Measurements from ENCODE around the gene RRP12.
A peak's percentile ranks its signal among the peaks of the same experiment; 100 is the strongest.
"Not testable (repeated sequence)": the region's sequence is repeated elsewhere in the genome, so short reads cannot be mapped to it uniquely, and the experiment has no call there.

The RRP12 gene

GRCh38 chr10:97362310-97363033 lies 38.7 kb downstream of the RRP12 start:
- no peak for DNase-seq

DNA sequence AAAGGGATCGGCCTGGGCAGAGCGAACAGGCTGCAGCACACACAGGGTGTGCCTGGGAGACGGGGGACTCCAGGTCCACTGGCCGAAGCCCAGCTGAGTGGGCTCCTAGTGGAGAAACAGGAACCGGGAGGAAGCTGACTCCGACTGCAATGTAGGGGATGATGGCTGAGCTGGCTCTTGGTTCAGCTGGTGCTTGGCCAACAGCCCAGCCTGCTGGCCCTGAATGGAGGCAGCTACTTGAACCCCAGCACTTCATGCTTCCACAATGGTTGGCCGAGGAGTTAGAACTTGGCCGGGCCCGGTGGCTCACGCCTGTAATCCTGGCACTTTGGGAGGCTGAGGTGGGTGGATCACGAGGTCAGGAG lies 39.6 kb downstream of the RRP12 start:
- DNase-seq = no peak

DNA sequence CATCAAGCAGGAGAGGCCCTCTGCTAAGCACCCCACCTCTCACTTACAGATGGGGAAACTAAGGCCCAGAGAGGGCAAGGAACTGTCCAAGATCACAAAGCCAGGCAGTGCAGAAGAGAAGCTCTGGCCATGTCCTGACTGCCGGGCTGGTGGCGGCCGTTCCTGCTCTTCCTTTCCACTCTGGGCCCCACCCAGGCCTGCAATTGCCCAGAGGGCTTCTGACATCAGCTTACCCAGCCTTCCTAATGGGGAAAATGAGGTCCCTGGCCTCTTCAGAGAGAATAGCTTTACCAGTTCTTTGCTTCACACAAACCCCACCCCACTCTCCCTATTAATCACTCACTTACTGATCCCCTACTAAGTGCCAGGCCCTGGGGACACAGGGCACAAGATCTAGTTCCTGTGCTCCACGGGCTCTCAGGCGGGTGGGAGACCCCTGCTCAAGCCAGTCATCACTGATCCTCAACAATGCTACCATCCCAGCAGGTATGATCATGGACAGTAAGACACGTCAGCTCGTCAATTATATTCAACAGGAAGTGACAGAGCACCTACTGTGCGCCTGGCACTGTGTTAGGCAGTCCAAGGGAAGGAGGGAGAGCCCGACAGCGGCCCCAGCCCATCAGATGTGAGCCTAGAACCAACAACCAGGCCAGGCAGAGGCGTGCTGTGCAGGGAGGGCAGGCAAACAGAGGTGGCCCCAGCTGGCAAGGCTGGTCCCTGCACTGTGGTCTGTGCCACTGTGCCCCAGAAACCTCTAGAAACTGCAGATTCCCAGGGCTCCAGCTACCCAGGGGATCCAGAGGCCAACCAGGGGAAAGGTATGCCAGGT lies 40.2 kb downstream of the RRP12 start:
- no peak for DNase-seq

- no peak for DNase-seq
Observed at GRCh38 chr10:97358781-97359180, 42.4 kb downstream of the RRP12 start.

DNA sequence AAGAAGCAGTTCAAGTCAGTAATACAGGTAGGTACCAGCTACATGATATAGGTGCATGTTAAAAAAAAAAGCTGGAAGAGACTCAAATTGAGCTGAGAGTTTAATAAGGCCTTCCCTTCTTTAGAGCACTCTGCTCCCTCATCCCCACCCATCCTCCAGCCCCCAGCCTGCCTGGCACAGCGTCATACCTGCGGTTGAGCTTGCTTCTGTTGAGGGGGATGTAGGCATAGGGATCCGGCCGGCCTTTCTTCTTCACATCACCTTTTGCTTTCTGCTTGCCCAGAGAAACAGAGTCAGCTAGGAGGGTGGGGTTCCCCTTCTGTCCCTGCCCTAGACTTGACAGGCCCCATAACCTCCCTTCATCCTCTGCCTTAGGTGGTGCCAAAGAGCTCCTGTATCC lies 42.8 kb downstream of the RRP12 start:
- DNase-seq = no peak

GRCh38 chr10:97356918-97357317 lies 44.2 kb downstream of the RRP12 start:
- no peak for DNase-seq

GRCh38 chr10:97356318-97356914 lies 44.7 kb downstream of the RRP12 start:
- DNase-seq = no peak

DNA sequence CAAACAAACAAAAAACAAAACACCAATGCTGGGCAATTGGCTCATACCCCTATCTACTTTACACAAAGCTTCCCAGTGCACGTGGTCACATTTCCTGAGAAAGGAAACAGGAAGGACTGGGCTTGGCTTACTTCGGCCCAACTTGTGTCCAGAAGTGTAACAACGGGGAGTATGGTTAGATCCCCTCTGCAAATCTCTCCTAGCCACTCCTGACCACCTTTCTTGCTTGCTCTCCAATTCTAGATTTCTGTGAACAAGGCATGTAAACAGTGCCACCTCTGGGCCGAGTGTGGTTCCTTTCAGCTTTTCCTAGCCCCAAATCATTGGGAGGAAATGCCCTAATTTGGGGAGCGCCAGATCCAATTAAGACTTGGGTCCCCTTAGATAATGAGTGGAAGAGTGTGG lies 45.6 kb downstream of the RRP12 start:
- no peak for DNase-seq

GRCh38 chr10:97353945-97354344 lies 47.2 kb downstream of the RRP12 start:
- no peak for DNase-seq

DNA sequence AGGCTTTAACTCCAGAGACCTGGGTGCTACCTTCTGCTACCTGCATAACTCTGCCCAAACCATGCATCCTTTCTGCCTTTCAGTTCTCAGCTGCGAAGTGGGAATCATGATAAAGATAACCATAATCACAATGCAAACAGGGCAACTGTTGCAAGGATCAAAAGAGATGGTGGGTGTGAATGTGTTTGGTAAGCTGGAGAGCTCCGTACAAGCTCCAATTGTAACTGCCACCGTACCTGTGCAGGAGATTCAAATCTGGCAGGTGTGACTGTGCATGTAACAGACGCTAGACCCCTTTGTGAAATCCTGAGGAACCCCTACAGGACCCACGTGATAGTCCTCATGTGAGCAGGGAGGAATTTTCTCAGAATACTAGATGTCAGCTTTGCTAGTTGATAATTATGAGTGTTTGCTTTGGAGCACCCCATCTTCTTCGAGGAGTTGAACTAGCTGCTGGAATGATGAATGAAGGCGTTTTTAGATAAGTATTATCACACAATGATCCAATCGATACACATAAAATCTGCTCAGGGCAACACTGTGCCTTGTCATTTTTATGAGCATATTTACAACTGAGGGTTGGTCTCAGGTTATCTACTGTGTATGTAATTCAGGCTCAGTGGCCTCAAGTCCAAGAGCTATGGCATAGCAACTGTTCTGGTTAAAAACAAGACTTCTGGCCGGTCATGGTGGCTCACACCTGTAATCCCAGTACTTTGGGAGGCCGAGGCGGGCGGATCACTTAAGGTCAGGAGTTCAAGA lies 51.2 kb downstream of the RRP12 start:
- no peak for DNase-seq

- no peak for DNase-seq
Observed at GRCh38 chr10:97347317-97347716, 53.8 kb downstream of the RRP12 start.

- DNase-seq = not testable (repeated sequence)
Observed at GRCh38 chr10:97343664-97344063, 57.5 kb downstream of the RRP12 start.

GRCh38 chr10:97341416-97341815 lies 59.7 kb downstream of the RRP12 start:
- no peak for DNase-seq

DNA sequence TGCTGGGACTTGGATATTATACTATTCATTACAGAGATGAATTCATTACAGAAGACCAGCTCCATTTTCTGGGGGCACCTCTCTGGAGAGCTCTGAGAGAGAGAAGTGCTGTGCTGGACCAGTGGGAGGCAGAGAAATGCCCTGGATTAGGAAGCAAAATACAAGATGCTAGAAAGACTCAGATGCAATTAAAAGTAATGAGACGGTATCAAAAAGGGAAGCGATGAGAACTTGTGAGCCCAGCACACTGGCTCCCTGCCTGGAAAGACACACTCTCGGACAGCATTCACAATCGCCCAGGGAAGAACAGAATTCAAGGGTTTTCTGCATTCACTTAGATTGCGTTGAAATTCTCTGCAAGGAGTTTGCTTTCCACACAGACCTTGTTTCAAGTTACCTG lies 63.1 kb downstream of the RRP12 start:
- DNase-seq = no peak

DNA sequence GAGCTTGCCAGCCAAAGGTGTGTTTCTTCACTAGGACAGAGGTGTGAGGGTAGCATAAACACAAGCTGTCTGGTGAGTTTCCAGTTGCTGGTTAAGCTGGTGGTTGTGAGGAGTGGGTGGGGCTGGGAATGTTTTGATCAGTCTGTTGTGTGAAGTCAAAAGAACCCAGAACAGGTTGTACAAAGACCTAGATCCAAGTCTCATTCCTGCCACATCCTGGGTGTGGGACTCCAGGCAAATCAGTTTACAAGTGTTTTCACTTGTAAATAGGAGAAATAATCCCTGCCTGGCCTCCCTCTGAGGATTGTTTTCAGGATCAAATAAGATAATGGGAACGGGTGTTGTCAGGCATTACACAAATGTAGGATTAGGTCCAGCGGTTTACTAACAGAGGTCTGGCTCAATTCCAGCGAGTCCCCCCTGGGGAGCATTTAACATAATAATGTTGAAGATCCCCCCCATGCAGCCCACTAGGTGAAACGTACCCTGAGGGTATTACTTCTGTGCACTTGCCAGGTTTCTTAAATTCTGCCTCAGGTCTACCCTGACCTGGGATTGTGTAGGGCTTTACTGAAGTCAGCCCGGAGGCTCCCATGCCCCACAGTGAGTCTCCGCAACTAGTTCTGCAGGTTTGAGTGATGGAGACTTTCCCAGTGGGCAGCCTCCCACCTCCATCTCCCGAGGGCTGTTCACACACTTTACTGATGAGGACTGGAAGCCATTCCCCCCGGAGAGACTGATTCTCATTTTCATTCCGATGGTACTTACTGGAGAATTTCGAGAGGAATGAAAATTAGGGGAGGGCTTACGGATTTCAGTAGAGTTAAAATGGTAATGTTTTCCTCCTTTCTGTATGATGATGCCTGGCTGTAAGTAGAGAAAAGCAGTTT lies 64.0 kb downstream of the RRP12 start:
- DNase-seq = no peak

- no peak for DNase-seq
Observed at GRCh38 chr10:97336446-97336845, 64.7 kb downstream of the RRP12 start.

- no peak for DNase-seq
Observed at GRCh38 chr10:97336006-97336405, 65.1 kb downstream of the RRP12 start.

- no peak for DNase-seq
Observed at GRCh38 chr10:97335188-97335619, 65.9 kb downstream of the RRP12 start.

DNA sequence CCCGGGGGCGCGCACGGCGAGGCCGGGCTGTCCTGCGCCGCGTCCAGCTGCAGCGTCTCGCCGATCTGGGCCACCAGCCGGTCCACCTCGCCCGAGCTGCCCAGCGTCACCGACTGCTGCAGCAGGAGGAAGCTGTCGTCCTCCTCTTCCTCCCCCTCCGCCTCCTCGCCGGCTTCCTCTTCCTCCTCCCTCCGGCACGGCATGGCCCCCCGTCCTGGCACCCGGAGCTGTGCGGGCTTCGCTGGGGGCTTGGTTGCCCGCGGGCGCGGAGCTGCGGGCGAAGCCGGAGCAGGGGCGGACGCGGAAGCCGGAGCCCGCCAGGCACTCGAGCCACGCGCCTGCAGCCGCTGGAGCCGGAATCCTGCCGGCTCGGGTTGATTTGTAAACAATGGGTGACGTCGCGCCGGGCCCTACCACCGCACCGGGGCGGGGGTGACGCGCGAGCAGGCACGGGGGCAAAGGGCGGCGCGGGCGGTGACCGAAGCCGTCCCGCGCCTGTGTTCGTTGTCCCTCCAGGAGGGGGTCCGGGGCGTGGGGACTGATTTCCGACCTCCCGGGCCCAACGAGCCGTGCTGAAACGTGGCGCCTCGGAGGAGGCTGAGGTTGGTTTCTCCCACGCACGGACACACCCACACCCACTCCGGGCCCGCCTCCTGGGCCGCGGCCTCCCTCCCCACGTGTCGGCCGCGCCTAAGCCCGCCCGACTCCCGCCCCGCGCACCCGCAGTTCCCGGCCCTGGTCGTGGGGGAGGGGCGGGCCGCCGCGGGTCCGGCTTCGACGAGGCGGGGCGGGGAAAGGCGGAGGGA lies 66.6 kb downstream of the RRP12 start, which contains the start of gene FRAT2:
TSS of gene FRAT2 (minus strand) at position 360 of the 806 bp plus-strand sequence. CDS start at position 203, 157 bp downstream.
- DNase-seq = peak; percentile 46

DNA sequence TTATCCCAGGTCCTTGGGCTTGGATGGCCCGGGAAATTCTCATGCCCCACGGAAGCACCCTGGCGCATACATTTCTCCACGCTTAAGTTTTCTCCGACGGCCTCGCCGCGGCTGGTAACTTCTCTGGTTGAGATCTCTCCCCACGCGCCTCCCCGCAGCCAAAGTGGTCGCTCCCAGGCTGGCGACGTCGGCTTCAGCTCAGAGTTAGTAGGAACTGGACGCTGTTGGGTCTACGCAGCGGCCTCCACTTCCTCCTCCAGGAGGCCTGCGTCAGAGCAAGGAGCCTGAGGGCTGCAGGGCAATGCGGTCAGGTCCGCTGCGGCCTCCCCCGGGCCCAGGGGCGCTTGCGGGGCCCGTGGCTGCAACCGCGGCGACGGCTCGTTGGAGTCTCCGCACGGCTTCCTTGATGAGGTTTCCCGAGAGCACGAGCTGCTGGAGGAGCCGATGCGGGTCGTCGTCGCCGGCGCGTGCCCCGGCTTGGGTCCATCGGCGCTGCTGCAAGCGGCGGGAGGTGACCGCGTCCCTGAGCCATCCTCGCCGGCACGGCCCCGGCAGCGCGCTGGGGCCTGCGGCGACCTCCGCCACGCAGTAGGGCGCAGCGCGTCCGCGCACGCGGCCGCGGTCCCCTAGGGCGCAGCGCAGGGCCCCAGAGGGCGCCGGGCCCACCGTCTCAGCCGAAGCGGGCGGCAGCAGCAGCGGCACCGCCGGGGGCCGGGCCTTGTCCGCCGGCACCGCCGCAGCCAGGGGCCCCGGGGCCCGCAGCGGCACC lies 67.4 kb downstream of the RRP12 start:
- DNase-seq = no peak

DNA sequence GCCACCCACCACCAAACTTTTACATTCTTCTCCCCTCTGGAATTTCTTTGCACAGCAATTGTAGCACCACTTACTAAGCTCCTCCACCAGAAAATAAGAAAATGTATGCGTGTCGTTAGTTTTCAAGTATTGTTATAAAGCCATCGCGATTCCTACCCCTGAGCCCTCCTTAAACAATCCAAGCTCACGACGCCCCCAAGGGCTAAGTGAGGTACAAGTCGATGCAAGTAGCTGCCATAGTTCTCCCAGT lies 67.9 kb downstream of the RRP12 start:
- DNase-seq = no peak

All from NCI-H1694 (cell line).